NCI-H1105 (cell line): ENCODE measurements around the gene DSCAML1.

Source experiments
- DNase-seq: peaks from one replicate; lab custom pipeline; 2025; lab: John Stamatoyannopoulos, UW

Gene DSCAML1

DNA sequence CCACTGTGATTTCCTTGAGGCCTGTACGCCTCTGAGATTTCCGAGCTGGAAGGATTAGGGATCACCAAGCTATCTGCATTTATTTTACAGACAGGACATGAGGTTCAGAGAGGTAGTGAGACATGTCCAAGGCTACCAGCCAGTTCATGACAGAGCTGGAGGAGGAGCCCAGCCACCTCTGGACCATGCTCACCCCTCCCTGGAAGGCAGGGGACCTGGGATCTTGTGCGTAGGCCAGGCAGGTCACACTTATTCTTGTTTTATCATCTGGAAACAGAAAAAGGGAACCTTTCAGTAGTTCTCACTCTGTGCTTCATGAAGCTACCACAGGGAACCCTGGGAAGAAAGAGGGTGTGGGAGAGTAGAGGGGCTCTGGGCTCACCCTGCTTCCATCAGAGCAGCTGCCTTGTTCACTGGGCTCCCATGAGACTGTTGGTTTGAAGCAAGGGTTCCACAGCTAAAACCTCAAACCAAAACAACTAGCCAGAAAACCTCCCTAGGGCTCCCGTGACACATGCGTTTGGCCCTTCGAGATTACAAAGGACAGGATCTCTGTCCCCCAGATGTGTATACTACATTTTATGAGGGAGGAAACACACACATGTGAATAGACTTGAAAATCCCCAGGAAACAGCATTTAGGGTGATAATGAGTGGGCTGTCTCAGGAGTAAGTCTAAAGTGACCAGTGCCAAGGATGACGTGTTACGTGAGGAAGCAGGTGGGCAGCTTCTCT is 106.4 kb downstream of the DSCAML1 start:
- DNase-seq: no peak

DNA sequence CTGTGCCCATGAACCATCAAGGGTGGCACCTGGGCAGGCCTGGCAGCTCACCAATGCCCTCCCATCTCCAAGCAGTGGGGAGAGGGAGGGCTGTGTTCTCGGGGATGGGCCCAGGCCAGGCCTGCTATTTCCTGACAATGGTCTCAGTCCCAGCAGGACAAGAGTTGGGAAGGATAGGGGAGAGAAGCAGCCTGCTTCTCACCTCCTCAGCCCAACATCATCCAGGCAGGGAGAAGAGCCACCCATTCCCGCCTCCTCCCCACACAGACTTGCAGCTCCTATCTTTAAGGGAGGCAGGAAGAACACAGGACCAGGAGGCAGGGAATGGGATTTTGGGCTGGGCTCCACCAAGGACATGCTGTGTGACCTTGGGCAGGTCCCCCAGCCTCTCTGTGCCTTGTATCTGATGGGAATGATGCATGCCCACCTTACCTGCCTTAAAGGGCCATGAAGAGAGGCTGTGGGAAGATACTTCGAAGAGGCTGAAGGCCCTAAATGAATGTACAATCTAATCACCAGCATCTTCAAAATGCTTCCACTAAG is 108.7 kb downstream of the DSCAML1 start:
- no peak for DNase-seq

DNA sequence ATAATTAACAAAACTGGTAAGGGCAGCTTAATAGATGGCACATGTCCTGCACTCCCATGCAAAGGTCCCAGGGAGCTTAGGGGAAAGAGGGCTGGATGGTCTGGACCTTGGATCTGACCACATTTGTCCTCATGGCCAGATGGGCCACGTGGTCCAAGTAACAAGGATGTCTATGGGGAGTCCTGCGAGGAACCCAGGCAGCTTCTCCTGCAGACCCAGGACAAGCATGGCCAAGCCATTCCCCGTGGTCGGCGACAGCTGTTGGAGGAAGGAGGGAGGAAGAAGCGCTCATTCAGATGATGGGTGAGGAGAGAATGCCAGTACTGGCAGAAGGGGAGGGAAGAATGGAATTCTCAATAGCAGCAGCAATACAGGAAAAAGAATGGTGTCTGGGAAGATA is 109.2 kb downstream of the DSCAML1 start:
- DNase-seq: no peak

DNA sequence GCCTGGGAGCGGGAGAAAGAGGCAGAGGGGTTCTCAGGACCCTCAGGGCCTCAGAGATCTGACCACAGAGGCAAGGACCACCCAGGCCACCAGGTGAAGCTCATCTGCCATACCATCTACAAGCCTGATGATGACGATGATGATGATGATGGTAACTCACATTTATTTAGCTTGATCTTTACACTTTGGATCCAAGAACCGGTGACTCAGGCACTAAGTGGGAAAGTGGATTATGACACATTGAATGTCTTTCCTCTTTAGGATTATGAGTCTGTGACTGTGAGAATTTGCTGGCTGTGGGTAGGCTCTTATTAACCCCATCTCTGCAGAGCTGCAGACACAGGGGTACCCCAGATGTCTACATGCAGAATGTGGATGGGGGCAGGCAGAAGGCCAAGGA is 110.3 kb downstream of the DSCAML1 start:
- DNase-seq: no peak

DNA sequence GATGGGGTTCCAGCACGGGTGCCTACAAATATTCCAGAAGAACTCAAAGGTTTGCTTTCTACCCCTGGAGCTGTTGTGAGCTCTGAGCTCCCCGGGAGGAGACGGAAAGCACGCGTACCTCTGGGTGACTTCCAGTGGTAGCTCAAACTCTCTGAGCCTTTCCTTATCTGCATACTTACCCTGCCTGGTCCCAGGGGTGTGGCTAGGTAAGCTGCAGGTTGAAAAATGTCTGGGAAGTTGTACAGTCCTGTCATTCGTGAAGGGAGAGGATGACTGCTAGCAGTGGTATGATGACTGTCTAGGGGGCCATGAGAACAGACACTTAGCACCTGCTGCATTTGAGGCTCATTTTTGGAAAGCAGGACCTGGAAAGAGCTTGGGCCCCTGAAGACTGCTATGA is 111.5 kb downstream of the DSCAML1 start:
- DNase-seq: no peak

DNA sequence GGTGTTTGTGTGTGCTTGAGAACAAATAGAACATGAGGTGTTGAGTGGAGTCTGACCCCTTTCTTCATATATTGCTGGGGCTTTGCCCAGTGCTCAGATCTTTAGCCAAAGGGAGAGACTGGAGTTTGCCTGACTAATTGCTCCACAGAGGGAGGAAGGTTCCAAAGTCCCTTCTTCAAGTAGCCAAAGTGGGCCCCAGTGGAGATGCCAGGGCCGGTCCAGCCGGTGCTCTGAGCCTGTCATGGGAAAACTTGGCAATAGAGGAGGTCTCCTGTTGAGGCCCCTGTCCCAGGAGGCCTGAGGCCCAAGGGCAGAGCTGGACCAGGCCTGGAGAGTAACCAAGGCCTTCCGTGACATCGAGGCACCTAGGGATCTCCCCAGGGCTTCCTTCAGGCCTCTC is 112.3 kb downstream of the DSCAML1 start:
- DNase-seq: no peak

DNA sequence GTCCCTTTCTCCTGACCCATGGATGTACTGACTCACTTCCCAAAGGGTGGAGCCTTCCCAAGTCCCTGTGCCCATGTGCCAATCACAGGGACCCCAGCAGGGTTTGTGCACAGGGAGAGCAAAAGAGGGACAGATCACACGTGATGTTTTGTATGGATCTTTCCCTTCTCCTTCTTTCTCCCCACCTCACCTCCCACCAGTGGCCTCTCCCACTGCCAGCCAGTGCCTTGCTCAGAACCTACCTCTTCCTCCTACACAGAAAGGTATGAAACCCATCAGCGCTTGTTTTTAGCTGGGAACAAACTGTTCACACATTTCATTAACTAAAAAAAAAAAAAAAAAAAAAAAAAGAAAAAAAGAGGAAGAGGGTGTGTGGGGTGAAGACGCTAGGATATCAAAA is 112.9 kb downstream of the DSCAML1 start:
- no peak for DNase-seq

DNA sequence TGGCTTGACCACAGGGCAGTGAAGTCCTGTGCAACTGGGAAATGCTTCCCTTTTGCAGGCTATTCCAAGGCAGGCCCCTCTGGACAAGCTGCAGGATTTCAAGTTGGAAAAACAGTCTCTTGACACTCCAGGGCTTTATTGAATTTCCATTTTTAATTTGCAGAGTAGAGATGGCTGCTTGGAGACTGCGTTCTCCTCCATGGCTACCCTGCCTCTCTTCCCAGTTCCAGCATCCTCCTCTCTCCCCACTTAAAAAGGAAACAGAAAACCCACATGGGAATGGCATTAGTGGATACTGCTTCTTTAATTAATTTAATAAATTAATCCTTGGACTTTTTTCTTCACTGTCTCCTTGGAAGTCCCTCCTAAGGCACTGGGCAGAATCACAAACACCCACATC is 115.6 kb downstream of the DSCAML1 start:
- DNase-seq: no peak

DNA sequence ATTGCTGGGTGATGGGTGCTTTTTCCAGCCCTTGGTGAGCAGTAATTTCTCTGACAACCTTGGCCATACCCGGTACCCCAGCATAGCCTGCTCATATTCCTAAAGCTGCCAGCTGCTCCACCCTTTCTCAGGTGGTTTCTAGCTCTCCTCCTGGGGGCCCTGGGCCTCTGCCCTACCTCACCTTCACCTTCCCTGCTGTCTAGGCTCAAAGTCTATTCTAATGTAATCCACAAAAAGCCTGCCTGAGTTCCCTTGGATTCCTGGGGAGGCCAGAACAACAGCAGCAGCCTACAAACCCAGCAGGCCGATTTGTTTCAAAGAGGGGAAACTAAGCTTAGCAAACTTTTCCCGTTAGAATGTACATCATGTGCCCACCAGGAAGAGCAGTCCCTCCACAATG is 117.6 kb downstream of the DSCAML1 start:
- DNase-seq: no peak

DNA sequence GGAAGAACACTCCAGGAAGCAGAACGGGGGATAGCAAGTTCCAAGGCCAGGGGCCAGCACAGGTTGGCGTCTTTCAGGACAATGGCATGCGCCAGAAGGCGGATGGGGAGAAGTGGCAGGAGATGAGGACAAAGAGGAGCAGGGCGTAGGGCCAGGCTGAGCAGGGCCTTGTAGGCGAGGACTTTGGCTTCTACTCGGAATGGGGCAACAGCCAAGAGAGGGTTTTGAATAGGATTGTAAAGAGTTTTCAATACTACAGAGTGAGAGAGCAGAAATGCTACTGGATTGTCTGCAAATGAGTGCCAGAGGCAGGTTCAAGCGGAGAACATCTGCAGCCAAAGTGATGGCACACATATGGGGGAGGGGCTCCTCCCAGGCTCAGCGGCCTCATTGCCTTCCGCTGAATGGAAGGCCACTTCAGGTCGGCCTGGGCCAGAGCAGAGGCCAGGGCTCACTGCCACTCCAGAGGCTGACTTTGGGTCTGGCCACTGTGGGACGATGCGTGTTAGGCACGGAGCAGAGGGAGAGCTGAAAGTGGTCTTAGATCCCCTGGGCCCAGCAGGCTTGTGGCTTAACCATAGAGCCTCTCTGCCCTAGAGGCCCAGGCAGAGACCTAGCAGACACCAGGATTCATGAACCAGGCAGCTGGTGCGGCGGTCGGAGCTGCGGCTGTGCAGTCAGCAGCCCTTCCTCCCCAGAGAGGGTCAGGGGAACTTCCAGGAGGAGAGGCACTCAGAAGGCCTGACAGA is 118.2 kb downstream of the DSCAML1 start:
- DNase-seq: no peak

DNA sequence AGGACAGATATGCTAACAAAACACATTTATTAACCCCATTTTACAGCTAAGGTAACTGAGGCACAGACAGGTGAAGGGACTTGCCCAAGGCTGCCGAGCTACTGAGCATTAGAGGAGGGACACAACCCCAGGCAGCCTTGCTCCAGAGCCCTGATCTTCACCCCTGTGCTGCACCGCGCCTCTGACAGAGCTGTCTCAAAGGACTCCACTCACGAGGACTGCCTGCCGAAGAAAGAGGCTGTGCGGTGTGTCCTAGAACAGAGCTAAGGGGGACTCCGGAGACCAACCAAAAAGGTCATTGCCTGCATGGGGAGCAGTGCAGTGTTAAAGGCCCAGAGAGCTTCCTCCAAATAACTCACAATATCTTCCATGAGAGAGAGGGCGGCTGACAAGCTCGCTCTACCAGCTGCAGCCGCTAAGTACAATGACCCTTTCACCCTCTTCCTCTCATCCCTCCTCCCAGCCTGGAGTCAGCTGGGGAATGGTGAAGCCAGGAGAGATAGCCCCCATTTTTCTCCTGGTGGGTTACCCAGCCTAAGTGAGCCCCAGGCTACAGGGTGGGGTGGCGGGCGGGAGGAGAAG is 119.2 kb downstream of the DSCAML1 start:
- DNase-seq: no peak

DNA sequence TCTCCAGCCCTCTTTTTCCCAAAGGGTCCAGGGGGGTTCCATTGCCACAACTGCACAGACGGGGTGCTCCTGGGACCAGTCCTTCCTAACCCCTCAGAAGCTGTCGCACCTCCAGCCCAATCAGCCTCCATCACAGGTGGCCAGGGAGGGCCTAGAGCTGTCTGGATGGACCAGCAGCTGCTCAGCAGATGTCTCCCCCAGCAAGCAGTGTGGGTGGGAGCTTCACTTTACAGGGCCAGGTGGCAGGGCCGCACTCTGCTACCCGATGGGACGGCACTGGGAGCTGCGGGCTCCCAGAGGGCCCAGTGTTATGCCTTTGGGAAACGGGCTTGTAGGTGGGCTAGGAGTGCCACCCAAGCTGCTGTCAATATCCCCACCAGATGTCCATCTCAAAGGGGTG is 120.5 kb downstream of the DSCAML1 start:
- no peak for DNase-seq

DNA sequence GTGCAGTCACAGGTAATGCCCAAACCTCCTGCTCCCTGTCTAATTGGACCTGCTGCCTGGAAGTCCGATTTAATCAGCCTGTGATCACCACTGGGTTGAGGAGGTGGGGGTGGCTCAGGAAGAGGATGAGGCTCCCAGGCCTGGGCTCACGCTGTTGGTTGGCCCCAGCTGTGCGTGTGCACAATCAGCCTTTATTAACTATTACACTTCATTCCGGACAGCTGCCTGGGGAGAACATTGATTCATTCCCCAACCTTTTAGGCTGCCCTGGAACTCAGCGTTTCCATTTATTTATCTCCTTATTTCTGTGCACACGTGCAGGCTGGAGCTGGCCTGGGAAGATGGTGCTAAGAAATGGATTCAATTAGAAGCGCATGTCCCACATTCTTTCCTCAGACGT is 123.4 kb downstream of the DSCAML1 start:
- no peak for DNase-seq

DNA sequence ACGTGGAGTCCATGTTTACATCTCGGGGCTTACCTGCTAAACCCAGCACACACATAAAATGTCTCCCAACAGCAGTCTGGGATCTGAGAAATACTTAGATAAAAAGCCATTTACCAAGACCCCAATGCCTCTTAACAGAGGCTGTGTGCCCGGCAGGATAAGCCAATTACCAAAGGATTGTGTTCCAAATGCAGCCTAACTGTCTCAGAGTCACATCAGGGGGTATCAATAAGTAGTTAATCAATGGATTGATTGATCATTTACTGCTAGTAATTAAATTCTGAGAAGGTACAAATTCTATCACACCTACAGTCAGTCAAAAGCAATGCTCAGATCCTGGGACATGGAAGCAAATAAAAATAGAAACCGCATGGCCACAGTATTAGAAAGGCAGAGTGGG is 125.6 kb downstream of the DSCAML1 start:
- DNase-seq: no peak

DNA sequence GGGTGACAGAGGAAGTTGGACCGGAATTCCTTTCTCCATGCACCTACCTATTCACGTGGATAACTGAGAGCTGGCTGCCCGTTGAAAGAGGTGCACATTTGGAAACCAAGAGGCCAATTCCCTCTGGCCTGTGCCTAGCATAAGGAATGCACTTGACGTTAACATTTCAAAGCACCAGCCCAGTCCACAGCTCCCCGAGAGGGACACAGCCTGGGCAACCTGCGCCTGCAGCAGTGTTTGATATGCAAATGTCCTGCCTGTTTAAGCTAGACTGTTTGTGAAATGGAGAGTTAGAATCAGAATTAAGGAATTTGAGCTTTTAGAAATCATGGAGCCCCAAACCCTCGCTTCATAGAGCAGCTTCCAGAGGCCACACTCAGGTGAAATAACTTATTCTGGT is 126.1 kb downstream of the DSCAML1 start:
- DNase-seq: no peak

DNA sequence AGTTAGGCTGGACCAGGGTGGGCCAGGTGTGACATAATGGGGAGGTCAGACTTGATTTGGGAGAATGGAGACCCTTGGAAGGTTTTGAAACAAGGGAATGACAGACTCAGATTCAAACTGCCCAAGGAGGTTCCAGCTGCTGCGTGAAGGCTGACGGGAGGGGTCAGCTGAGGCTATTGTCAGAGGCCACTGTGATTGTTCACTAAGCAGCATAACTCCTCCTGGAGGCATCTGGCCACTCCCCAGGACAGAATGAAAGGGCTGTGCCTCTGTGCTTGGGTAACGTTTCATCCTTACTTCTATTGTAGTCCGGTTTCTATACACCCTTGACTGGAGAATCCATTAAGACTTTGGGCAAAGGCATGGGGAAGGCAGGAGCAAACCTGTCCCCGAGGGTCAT is 126.6 kb downstream of the DSCAML1 start:
- DNase-seq: no peak

DNA sequence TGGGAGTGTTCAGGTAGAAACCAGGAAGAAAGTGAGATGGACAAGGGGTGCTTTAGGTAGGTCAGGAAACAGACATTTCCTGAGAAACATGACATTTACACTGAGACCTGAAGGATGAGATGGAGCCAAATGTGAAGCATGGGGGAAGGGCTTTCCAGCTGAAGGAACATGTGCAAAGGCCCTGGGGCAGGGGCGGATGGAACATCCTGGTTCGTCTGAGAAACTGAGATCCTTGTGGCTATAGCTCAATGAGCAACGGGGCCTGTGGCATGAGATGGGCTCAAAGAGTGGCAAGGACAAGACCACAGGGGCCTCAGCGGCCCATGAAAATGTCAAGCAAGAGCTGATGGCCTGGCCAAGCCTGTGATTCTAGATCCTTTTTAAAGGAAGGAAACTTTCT is 127.4 kb downstream of the DSCAML1 start:
- no peak for DNase-seq

DNA sequence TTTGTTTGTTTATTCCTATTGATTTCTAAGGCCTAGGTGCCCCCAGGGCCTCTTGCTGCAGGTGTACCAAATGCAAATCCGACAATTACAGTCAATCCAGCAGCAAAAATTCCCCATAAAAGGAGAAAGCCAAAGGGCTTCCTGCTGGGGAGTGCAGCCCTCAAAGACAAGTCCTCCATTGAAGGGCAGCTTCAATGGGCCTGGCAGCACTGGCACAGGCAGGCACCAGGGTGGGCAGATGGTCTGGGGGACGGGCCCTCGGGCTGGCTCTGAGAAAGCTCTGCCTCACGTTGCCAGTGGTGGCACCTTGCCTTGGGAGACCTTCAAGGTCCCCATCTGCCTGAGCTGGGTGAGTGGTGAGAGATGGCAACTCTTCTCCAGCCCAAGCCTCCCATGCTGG is 128.0 kb downstream of the DSCAML1 start:
- DNase-seq: peak; percentile 83

DNA sequence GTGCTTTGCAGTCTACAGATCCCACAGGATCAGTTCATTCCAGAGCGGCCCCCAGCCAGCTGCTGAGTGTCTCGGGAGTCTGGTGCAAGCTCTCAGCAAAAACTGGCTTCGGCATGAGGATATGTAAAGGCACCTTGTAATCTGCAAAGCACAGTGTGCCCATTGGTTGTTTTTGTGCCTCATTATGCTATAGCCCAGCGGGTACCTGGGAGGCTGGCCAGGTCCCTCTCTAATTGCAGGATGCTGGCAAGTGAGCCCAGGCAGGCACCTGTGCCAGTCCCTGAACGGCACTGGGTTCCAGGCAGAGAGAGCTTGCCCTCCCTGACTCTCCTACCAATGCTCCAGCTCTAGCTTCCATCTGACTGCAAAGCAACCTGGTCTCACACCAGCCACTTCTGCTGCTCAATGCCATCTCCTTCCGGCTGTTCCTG is 128.7 kb downstream of the DSCAML1 start:
- peak; percentile 93 for DNase-seq

DNA sequence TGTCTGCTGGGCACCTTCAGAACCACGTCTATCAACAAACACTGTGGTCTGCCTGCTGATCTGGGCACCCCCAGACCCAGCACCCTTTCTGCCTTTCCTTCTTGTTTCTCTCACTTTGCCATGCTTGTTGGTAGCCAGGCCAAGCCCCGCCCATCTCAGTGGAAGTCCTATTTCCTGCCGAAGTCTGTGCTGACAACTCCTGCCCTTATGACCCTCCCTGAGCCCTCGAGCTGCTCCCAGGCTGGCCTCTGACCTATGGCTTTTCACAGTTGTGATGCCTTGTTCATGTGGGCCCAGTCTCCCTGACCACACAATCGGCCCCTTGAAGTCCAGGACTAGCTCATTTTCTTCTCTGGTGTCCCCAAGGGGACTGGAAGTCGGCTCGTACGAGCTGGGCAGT is 132.1 kb downstream of the DSCAML1 start:
- DNase-seq: no peak

DNA sequence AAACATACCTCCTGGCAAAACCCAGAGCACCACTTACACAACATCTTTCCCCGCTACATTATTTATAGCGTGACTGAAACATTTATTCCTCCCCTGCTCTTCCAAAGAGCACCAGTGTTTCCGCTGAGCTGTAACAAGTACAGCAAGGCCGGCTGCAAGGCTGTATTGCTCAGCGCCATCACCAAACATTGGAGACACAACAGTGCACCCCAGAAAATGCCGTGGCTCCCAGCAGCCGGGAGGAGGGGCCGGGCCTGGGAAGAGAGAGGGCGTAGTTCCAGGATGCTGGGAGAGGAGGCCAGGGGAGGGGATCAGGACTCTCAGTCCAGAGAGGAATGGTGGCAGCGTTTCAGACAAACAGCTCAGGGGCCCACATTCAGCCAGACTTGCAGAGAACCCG is 133.2 kb downstream of the DSCAML1 start:
- DNase-seq: no peak

DNA sequence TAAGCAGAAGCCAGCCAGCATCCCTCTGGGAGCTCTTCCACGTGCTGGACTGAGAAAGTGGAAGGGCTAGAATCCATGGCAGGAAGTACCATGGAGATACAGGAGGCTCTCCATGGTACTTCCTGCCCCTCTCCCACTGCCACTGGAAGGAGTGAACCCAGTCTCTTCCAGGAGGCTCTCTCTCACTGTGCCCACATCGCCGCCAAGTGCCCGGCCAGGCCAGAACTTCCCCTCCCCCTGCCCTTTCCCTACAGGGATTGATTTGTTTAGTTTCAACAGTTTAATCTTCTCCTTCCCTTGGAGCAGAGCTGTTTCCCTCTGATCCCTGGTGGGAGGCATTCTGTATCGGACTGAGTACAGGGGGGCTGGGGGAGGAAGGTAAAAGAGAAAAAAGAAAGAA is 133.6 kb downstream of the DSCAML1 start:
- no peak for DNase-seq

DNA sequence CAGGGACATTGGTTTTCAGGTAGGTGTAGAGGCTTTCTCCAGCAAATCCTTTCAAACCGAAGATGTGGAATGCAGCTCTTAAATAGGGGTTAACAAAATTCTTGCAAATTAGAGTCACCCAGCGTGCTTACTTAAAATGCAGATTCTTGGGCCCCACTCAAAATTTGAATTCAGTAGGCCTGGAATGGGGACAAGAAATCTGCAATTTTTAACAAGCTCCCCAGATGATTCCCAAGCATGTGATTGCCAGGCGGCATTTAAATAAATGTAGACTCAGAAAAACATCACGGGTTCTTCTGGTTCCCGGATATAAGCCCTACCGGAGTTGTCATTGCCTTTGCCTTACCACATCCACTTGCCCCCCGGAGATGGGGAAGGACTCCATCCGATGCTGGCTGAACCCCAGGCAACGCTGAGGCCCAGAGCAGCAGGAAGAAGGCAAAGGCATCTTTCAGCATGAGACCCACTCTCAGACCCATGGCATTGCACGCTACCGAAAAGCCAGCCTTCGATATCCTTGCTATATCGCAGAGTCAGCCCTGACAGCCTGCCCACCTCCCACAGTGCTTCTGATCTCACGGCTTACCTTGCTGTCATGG is 134.2 kb downstream of the DSCAML1 start:
- no peak for DNase-seq
